ENCODE data around the gene SLC25A19.

Gene SLC25A19

GRCh38 chr17:75244133-75244866 is 44.9 kb downstream of the SLC25A19 start:
- DNase-seq: no peak
- Histone ChIP-seq H3K27me3 (no peaks in the 10 kb centered on the region), H3K27ac (no peak overlapping the region), H3K36me3 (peaks cover 61 to 73% (median 72%) of the 10 kb centered on the region in 3 donors), H3K4me1 (peaks cover 0 to 9% (median 1%) of the 10 kb centered on the region in 4 donors), H3K9me3 (no peaks in the 10 kb centered on the region), H3K4me3 (no peak overlapping the region)
- TF ChIP-seq CTCF (IDR thresholded peaks at IDR 0.05): no peak
- intact Hi-C loops (cut with DNase I; ENCODE audit: low total_unique reads): no loop called here

DNA sequence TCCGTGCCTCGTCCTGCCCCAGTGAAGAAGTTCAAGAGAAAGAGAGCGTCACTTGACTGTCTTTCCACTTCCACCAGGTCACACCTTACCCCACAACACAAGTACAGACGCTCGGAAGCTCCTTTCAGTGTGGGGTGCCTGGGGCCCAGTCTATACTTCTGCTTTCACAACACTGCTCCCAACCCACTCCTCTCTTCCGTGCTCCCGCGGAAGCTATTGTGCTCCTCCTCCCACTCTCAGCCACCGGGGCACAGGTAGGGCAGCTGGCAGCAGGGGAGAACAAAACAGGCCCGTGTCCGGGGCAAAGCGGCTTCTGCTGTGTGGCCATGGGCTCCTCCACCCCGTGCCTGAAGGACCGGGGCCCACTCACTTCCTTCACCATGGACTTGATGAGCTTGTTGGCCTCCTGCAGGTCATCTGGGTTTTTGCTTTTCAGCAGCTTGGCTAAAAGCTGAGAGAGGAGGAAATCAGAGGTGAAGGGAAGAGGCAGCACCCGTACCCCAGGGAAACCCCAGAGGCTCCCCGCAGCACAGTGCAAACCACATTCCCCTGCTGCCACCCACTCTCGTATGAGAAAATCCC is 46.7 kb downstream of the SLC25A19 start:
- intact Hi-C loops (cut with DNase I; ENCODE audit: low total_unique reads): no loop called here
- no peak for DNase-seq
- H3K4me3 ChIP-seq: no peak overlapping the region
- no peak for TF ChIP-seq CTCF (IDR thresholded peaks at IDR 0.05)
- no peak overlapping the region for H3K27ac ChIP-seq
- H3K36me3 ChIP-seq: peaks cover 76 to 91% (median 87%) of the 10 kb centered on the region in 3 donors
- H3K9me3 ChIP-seq: no peaks in the 10 kb centered on the region
- no peaks in the 10 kb centered on the region for H3K27me3 ChIP-seq
- H3K4me1 ChIP-seq: peaks cover 0 to 4% (median 0%) of the 10 kb centered on the region in 4 donors

- Histone ChIP-seq H3K4me1 (peaks cover 0 to 4% (median 0%) of the 10 kb centered on the region in 4 donors), H3K27ac (no peak overlapping the region), H3K9me3 (no peaks in the 10 kb centered on the region), H3K36me3 (peaks cover 82 to 96% (median 93%) of the 10 kb centered on the region in 3 donors), H3K4me3 (no peak overlapping the region), H3K27me3 (no peaks in the 10 kb centered on the region)
- no peak for TF ChIP-seq CTCF (IDR thresholded peaks at IDR 0.05)
- DNase-seq: no peak
- intact Hi-C loops (cut with DNase I; ENCODE audit: low total_unique reads): no loop called here
Observed at GRCh38 chr17:75241996-75242460, 47.2 kb downstream of the SLC25A19 start.

GRCh38 chr17:75241502-75241901 is 47.7 kb downstream of the SLC25A19 start:
- peaks cover 0 to 4% (median 0%) of the 10 kb centered on the region in 4 donors for H3K4me1 ChIP-seq
- no peak overlapping the region for H3K4me3 ChIP-seq
- H3K36me3 ChIP-seq: peaks cover 86 to 100% (median 96%) of the 10 kb centered on the region in 3 donors
- no peaks in the 10 kb centered on the region for H3K9me3 ChIP-seq
- no peak for DNase-seq
- no peak overlapping the region for H3K27ac ChIP-seq
- intact Hi-C loops (cut with DNase I; ENCODE audit: low total_unique reads): no loop called here
- no peak for TF ChIP-seq CTCF (IDR thresholded peaks at IDR 0.05)
- no peaks in the 10 kb centered on the region for H3K27me3 ChIP-seq

DNA sequence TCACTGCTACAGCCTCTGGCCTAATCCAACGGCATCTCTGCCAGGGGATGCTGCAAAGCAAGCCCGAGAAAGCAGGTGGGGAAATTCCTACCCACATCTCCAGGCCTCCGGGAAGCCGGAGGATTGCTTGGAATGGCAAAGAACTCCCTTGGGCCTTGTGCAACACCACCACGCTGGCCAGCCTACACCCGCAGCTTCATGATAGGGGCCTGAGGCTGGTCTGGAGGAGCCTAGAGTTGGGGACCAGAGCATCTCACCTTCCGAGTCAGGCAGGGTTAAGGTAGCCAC is 48.1 kb downstream of the SLC25A19 start:
- H3K27ac ChIP-seq: no peak overlapping the region
- intact Hi-C loops (cut with DNase I; ENCODE audit: low total_unique reads): no loop called here

More for the DNA sequence above, 48.1 kb downstream of the SLC25A19 start:
- no peaks in the 10 kb centered on the region for H3K27me3 ChIP-seq
- no peaks in the 10 kb centered on the region for H3K9me3 ChIP-seq
- peaks cover 0 to 1% (median 0%) of the 10 kb centered on the region in 4 donors for H3K4me1 ChIP-seq
- no peak overlapping the region for H3K4me3 ChIP-seq
- TF ChIP-seq CTCF (IDR thresholded peaks at IDR 0.05): no peak
- peaks cover 86 to 100% (median 96%) of the 10 kb centered on the region in 3 donors for H3K36me3 ChIP-seq
- no peak for DNase-seq
